CD14-positive monocyte (primary cell): ENCODE measurements around the gene MYO7A. TPM values are rescaled to one million over a fixed set of nuclear protein-coding genes. Genes with fewer than 3 reads are reported as not detected.
A peak's percentile ranks its signal among the peaks of the same experiment; 100 is the strongest.

Experiments
- DNase-seq, 3 donors: peaks; one replicate each; pipeline ENCODE4 v3.0.0-alpha.2; 2011 to 2022
- H2AFZ ChIP-seq: 2 replicates; pipeline ENCODE4 v1.6.0; 2012; ENCODE audit warnings: mild to moderate bottlenecking, low read depth, low read length, inconsistent platforms; ENCODE audit not compliant: insufficient read depth, poor library complexity, severe bottlenecking
- H3K27ac ChIP-seq, 2 donors: 1 replicate in 1 of 2; 2 replicates in 1 of 2; pipeline ENCODE4 v1.5.1; 2012 to 2013; ENCODE audit warnings: low read length in 2 of 2, control low read depth in 1 of 2, inconsistent platforms in 1 of 2, low read depth in 1 of 2, mild to moderate bottlenecking in 1 of 2
- H3K27me3 ChIP-seq, 2 donors: one replicate each; pipeline versions ENCODE4 v1.6.0 to v1.6.1; 2011 to 2013; ENCODE audit warnings: low read length in 2 of 2; ENCODE audit not compliant: control insufficient read depth in 2 of 2, insufficient read depth in 2 of 2
- H3K36me3 ChIP-seq, 2 donors: replicated peaks in 1 of 2; 1 replicate in 1 of 2; 2 replicates in 1 of 2; pipeline versions ENCODE4 v1.5.1 to v1.6.1; 2012 to 2013; ENCODE audit warnings: low read length in 2 of 2, control low read depth in 1 of 2, inconsistent platforms in 1 of 2, mild to moderate bottlenecking in 1 of 2; ENCODE audit not compliant: insufficient read depth in 2 of 2, control insufficient read depth in 1 of 2
- H3K4me1 ChIP-seq, 2 donors: 1 replicate in 1 of 2; 2 replicates in 1 of 2; pipeline versions ENCODE4 v1.5.1 to v1.6.1; 2012 to 2013; ENCODE audit warnings: low read length in 2 of 2, control low read depth in 1 of 2, inconsistent platforms in 1 of 2, mild to moderate bottlenecking in 1 of 2, moderate library complexity in 1 of 2; ENCODE audit not compliant: insufficient read depth in 2 of 2, control insufficient read depth in 1 of 2
- H3K4me2 ChIP-seq: replicated peaks from 2 replicates; pipeline ENCODE3; 2012; ENCODE audit warnings: low read length, moderate library complexity, mild to moderate bottlenecking; ENCODE audit not compliant: poor library complexity, severe bottlenecking; ENCODE audit errors: extremely low read depth
- H3K4me3 ChIP-seq, 3 experiments: fragments of 200-600 bp in 1 of 3; sonication (generic) in 1 of 3; replicated peaks in 1 of 3; 1 replicate in 2 of 3; 2 replicates in 1 of 3; pipeline ENCODE4 v1.5.1; 2011 to 2013; ENCODE audit warnings: low read length in 3 of 3, mild to moderate bottlenecking in 3 of 3, control low read depth in 2 of 3, low read depth in 2 of 3, inconsistent platforms in 1 of 3, moderate library complexity in 1 of 3
- H3K79me2 ChIP-seq: 2 replicates; pipeline ENCODE4 v1.6.0; 2012; ENCODE audit warnings: mild to moderate bottlenecking, control low read depth, inconsistent platforms, low read length, moderate library complexity; ENCODE audit not compliant: insufficient read depth
- H3K9ac ChIP-seq: 2 replicates; pipeline ENCODE4 v1.6.0; 2017; ENCODE audit warnings: low read length, mild to moderate bottlenecking; ENCODE audit not compliant: insufficient read depth, poor library complexity, severe bottlenecking
- H3K9me3 ChIP-seq, 2 donors: replicated peaks in 1 of 2; 1 replicate in 1 of 2; 2 replicates in 1 of 2; pipeline versions ENCODE4 v1.5.1 to v1.6.1; 2012 to 2013; ENCODE audit warnings: low read length in 2 of 2, control low read depth in 1 of 2; ENCODE audit not compliant: control insufficient read depth in 1 of 2, insufficient read depth in 1 of 2
- H4K20me1 ChIP-seq: 2 replicates; pipeline ENCODE4 v1.6.0; 2012; ENCODE audit warnings: mild to moderate bottlenecking, low read length, control low read depth, moderate library complexity; ENCODE audit not compliant: insufficient read depth
- H3K27ac Mint-ChIP-seq, 7 donors: one replicate each; pipeline ENCODE4 v1.8.0; 2020; ENCODE audit warnings: mild to moderate bottlenecking in 7 of 7, mixed read lengths in 7 of 7, moderate library complexity in 6 of 7, inconsistent platforms in 2 of 7
- H3K27me3 Mint-ChIP-seq, 3 donors: one replicate each; pipeline ENCODE4 v1.8.0; 2021 to 2022; ENCODE audit warnings: low read depth in 3 of 3, mild to moderate bottlenecking in 3 of 3, mixed read lengths in 3 of 3, moderate library complexity in 3 of 3, inconsistent platforms in 1 of 3
- H3K36me3 Mint-ChIP-seq, 2 donors: one replicate each; pipeline ENCODE4 v1.8.0; 2020; ENCODE audit warnings: mixed read lengths in 2 of 2, inconsistent platforms in 1 of 2, mild to moderate bottlenecking in 1 of 2
- H3K4me1 Mint-ChIP-seq: one replicate; pipeline ENCODE4 v1.8.0; 2020; ENCODE audit warnings: mild to moderate bottlenecking, mixed read lengths
- H3K4me3 Mint-ChIP-seq, 2 donors: one replicate each; pipeline ENCODE4 v1.8.0; 2020; ENCODE audit warnings: mild to moderate bottlenecking in 2 of 2, mixed read lengths in 2 of 2, moderate library complexity in 1 of 2
- H3K9me3 Mint-ChIP-seq, 7 donors: one replicate each; pipeline ENCODE4 v1.8.0; 2020 to 2022; ENCODE audit warnings: mixed read lengths in 7 of 7, mild to moderate bottlenecking in 6 of 7, moderate library complexity in 6 of 7, inconsistent platforms in 2 of 7
- WGBS: methylation state at CpG from one replicate; pipeline ENCODE4 v1.1.5; 2013; ENCODE audit warnings: missing lambda C conversion rate; ENCODE audit not compliant: insufficient coverage; 5-methylcytosine and 5-hydroxymethylcytosine counted together
- intact Hi-C, 2 donors: fragments of 100-400 bp; cut with micrococcal nuclease; formaldehyde crosslinking; loops; one replicate each; pipeline versions ENCODE4 v1.15.0 to v1.15.1; 2023
- polyA plus RNA-seq, 3 donors: library from polyadenylated mRNA; depleted of rRNA in 1 of 3; unstranded in 2 of 3; stranded (reverse) in 1 of 3; fragments of 300-500 nt in 2 of 3; fragments of >200 nt in 1 of 3; fragmentation: Illumina TruSeq in 2 of 3; gene quantifications; 1 replicate in 2 of 3; 2 replicates in 1 of 3; pipeline ENCODE4 v1.2.3, GENCODE V29; 2012 to 2021
- TF ChIP-seq, protein P1 (sequence below): fragments of 200-600 bp; IDR thresholded peaks from one replicate; pipeline ENCODE4 v1.8.0; 2022; ENCODE audit warnings: antibody characterized with exemption, mild to moderate bottlenecking

MYO7A gene
- polyA plus RNA-seq, 3 donors, result 3.5 to 7.8 (median 3.6) TPM

DNA sequence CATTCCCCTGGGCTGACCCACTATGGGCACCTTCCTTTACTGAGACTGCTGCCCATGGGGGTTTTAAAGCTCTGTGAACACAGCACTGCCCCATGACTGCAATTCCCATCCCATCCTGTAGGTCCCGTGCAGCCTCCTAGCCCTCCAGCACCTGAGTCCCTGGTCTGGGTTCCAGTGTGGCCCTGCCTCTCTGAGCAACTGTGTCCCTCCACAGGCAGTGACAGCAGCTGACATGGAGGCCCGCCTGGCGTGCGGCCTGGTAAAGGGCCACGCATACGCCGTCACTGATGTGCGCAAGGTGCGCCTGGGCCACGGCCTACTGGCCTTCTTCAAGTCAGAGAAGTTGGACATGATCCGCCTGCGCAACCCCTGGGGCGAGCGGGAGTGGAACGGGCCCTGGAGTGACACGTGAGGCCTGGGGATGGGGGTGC lies 12.8 kb upstream of the MYO7A start:
- H3K4me3 Mint-ChIP-seq, result no peak overlapping the region
- no peaks in the 10 kb centered on the region for H3K4me1 ChIP-seq
- intact Hi-C loops, result no loop called here
- H3K36me3 ChIP-seq, result no peaks in the 10 kb centered on the region
- H2AFZ ChIP-seq, result no peak overlapping the region
- H3K36me3 Mint-ChIP-seq, result no peaks in the 10 kb centered on the region
- H3K27ac Mint-ChIP-seq, result peak overlapping the region in 1 of 7 donors; percentile 12
- H3K9me3 Mint-ChIP-seq, result peaks cover 0 to 3% (median 0%) of the 10 kb centered on the region in 7 donors
- H3K4me3 ChIP-seq, result no peak overlapping the region
- H3K9me3 ChIP-seq, result no peaks in the 10 kb centered on the region
- no peak for DNase-seq
- no peaks in the 10 kb centered on the region for H3K79me2 ChIP-seq
- TF ChIP-seq, protein P1, sequence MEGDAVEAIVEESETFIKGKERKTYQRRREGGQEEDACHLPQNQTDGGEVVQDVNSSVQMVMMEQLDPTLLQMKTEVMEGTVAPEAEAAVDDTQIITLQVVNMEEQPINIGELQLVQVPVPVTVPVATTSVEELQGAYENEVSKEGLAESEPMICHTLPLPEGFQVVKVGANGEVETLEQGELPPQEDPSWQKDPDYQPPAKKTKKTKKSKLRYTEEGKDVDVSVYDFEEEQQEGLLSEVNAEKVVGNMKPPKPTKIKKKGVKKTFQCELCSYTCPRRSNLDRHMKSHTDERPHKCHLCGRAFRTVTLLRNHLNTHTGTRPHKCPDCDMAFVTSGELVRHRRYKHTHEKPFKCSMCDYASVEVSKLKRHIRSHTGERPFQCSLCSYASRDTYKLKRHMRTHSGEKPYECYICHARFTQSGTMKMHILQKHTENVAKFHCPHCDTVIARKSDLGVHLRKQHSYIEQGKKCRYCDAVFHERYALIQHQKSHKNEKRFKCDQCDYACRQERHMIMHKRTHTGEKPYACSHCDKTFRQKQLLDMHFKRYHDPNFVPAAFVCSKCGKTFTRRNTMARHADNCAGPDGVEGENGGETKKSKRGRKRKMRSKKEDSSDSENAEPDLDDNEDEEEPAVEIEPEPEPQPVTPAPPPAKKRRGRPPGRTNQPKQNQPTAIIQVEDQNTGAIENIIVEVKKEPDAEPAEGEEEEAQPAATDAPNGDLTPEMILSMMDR, result peak; percentile 25
- peaks cover 5% of the 10 kb centered on the region for H3K4me1 Mint-ChIP-seq
- H3K27me3 ChIP-seq, result no peaks in the 10 kb centered on the region
- H3K4me2 ChIP-seq, result no peak overlapping the region
- 98% methylated on average over 13 of the region's 16 CpGs for WGBS
- H3K9ac ChIP-seq, result no peak overlapping the region
- no peak overlapping the region for H3K27ac ChIP-seq
- no peaks in the 10 kb centered on the region for H4K20me1 ChIP-seq
- peaks cover 0 to 3% (median 2%) of the 10 kb centered on the region in 3 donors for H3K27me3 Mint-ChIP-seq

DNA sequence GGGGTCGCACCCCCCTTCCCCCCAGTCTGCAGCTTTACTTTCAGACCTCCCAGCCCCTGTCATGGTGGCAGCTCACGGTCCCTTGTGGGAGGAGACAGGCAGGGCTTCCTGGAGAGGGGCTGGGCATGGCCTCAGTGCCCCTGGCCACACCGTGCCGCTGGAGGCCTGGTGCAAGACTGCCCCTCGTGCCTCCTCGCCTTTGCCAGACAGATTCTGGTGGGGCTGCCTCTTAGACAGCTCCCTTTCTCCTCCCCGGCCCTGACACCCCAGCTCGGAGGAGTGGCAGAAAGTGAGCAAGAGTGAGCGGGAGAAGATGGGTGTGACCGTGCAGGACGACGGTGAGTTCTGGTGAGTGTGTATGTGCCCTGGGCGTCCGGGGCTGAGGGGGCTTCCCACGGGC lies 12.1 kb upstream of the MYO7A start:
- 91% methylated on average over 10 of the region's 15 CpGs for WGBS
- H3K27ac Mint-ChIP-seq, result peak overlapping the region in 1 of 7 donors; percentile 69
- H3K36me3 Mint-ChIP-seq, result no peaks in the 10 kb centered on the region
- H3K79me2 ChIP-seq, result no peaks in the 10 kb centered on the region
- H3K4me2 ChIP-seq, result no peak overlapping the region
- H3K27ac ChIP-seq, result no peak overlapping the region
- peaks cover 5% of the 10 kb centered on the region for H3K4me1 Mint-ChIP-seq
- peaks cover 0 to 3% (median 0%) of the 10 kb centered on the region in 7 donors for H3K9me3 Mint-ChIP-seq
- H3K9me3 ChIP-seq, result no peaks in the 10 kb centered on the region
- no peak overlapping the region for H3K4me3 Mint-ChIP-seq
- H3K9ac ChIP-seq, result no peak overlapping the region
- TF ChIP-seq, protein P1, result no peak
- H3K27me3 ChIP-seq, result no peaks in the 10 kb centered on the region
- H3K4me1 ChIP-seq, result no peaks in the 10 kb centered on the region
- DNase-seq, result no peak
- intact Hi-C loops, result no loop called here
- no peak overlapping the region for H2AFZ ChIP-seq
- H3K4me3 ChIP-seq, result no peak overlapping the region
- H3K36me3 ChIP-seq, result no peaks in the 10 kb centered on the region
- no peaks in the 10 kb centered on the region for H4K20me1 ChIP-seq
- peaks cover 0 to 2% (median 1%) of the 10 kb centered on the region in 3 donors for H3K27me3 Mint-ChIP-seq
